PFSK-1 (cell line): ENCODE results near the gene SHC4.

Experiments used
- FOXP2 ChIP-seq: optimal IDR thresholded peaks from 2 replicates; pipeline ENCODE3; 2011; ENCODE audit warnings: borderline replicate concordance, control low read depth, inconsistent platforms; ENCODE audit not compliant: insufficient read depth; ENCODE audit errors: extremely low read length, extremely low read depth
- POLR2AphosphoS5 ChIP-seq: IDR thresholded peaks from 2 replicates; pipeline ENCODE4 v1.6.1; 2012; ENCODE audit warnings: low read depth, mild to moderate bottlenecking, control low read depth, low read length, moderate library complexity
- SIN3A ChIP-seq: IDR thresholded peaks from 2 replicates; pipeline ENCODE4 v1.6.1; 2012; ENCODE audit warnings: mild to moderate bottlenecking, low read length, moderate library complexity, borderline replicate concordance; ENCODE audit not compliant: insufficient read depth
- TAF1 ChIP-seq: IDR thresholded peaks from 2 replicates; pipeline ENCODE4 v1.6.1; 2012; ENCODE audit warnings: low read length, control low read depth, borderline replicate concordance; ENCODE audit not compliant: insufficient read depth
- TF ChIP-seq, protein P1 (sequence below), 2 experiments: IDR thresholded peaks; 2 replicates each; pipeline versions ENCODE4 v1.6.1 to v1.8.0; 2011 to 2012; ENCODE audit warnings: low read depth in 2 of 2, low read length in 2 of 2, control low read depth in 1 of 2, inconsistent platforms in 1 of 2, mild to moderate bottlenecking in 1 of 2, moderate library complexity in 1 of 2; ENCODE audit not compliant: insufficient read depth in 1 of 2

Gene SHC4

GRCh38 chr15:48800245-48800644 is 163.5 kb downstream of the SHC4 start:
- no peak for TF ChIP-seq TAF1
- TF ChIP-seq SIN3A: no peak
- TF ChIP-seq POLR2AphosphoS5: no peak
- TF ChIP-seq, protein P1, sequence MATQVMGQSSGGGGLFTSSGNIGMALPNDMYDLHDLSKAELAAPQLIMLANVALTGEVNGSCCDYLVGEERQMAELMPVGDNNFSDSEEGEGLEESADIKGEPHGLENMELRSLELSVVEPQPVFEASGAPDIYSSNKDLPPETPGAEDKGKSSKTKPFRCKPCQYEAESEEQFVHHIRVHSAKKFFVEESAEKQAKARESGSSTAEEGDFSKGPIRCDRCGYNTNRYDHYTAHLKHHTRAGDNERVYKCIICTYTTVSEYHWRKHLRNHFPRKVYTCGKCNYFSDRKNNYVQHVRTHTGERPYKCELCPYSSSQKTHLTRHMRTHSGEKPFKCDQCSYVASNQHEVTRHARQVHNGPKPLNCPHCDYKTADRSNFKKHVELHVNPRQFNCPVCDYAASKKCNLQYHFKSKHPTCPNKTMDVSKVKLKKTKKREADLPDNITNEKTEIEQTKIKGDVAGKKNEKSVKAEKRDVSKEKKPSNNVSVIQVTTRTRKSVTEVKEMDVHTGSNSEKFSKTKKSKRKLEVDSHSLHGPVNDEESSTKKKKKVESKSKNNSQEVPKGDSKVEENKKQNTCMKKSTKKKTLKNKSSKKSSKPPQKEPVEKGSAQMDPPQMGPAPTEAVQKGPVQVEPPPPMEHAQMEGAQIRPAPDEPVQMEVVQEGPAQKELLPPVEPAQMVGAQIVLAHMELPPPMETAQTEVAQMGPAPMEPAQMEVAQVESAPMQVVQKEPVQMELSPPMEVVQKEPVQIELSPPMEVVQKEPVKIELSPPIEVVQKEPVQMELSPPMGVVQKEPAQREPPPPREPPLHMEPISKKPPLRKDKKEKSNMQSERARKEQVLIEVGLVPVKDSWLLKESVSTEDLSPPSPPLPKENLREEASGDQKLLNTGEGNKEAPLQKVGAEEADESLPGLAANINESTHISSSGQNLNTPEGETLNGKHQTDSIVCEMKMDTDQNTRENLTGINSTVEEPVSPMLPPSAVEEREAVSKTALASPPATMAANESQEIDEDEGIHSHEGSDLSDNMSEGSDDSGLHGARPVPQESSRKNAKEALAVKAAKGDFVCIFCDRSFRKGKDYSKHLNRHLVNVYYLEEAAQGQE (IDR thresholded peaks at IDR 0.05; ENCODE audit: insufficient read depth in 1 of 2, low read depth in 2 of 2, low read length in 2 of 2): no peak
- no peak for TF ChIP-seq FOXP2

GRCh38 chr15:48798319-48798718 is 165.4 kb downstream of the SHC4 start:
- no peak for TF ChIP-seq TAF1
- TF ChIP-seq, protein P1 (IDR thresholded peaks at IDR 0.05; ENCODE audit: insufficient read depth in 1 of 2, low read depth in 2 of 2, low read length in 2 of 2): no peak
- no peak for TF ChIP-seq POLR2AphosphoS5
- TF ChIP-seq FOXP2: no peak
- TF ChIP-seq SIN3A: no peak

DNA sequence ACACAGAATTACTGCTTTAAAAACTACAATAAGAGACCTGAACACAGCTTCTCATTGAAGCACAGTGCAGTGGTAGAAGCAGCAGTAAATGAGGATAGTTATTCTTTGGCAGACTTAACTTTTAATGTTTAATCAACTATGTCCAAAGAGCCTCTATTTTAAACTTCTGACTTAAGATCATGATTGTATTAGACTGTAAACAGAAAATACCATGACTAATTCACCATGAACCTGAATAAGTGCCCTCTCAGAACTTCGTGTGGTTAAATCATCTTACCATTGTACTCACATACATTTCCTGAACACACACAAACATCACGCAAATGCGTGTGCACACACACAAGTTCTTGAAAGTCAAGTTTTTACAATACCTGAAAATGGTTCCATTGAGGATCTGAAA is 166.8 kb downstream of the SHC4 start:
- TF ChIP-seq SIN3A: no peak

DNA sequence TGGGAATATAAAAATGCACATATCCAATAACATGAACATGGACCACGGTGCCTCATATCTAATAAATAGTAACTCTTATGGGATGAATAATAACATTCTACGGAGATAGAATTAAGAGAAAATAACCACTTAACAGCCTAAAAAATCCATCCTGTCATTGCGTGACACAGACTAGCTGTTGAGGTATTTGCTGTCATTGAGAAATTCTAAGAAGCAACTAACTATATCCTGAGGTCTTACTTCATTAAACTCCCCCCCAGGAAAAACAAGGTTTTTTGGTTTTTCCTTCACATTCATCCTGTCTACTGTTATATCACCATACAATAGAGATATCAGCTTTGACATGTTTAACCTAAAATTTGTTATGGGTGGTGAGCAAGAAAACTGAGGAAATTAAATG is 167.2 kb downstream of the SHC4 start:
- TF ChIP-seq, protein P1 (IDR thresholded peaks at IDR 0.05; ENCODE audit: insufficient read depth in 1 of 2, low read depth in 2 of 2, low read length in 2 of 2): no peak
- TF ChIP-seq FOXP2 (no peak), TAF1 (no peak), POLR2AphosphoS5 (no peak), SIN3A (no peak)

DNA sequence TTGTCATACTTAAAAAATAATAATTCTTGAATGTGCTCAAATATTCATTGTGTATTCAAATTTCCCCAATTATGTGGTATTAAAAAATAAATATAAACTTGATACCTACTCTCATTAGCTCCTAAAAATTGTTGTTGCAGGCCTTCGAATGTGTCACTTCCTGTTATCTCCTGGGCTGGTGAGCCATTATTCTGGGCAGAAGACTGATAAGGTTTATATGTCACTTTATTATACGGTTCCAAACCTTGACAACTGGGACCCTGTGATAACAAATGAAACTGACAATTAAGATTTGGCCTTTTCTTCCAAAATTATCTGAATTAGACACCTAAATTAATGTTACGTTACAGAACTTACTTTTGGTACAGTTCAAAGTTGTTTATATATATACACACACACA is 167.8 kb downstream of the SHC4 start:
- TF ChIP-seq POLR2AphosphoS5 (no peak), SIN3A (no peak), FOXP2 (no peak), TAF1 (no peak)
- TF ChIP-seq, protein P1 (IDR thresholded peaks at IDR 0.05; ENCODE audit: insufficient read depth in 1 of 2, low read depth in 2 of 2, low read length in 2 of 2): no peak
